HEK293 (cell line): ENCODE results near the gene HMGN4.

Source experiments
- KLF9 ChIP-seq: fragments of 450-650 bp; formaldehyde crosslinking; IDR thresholded peaks from 2 replicates; pipeline ENCODE4 v1.5.1; 2016; ENCODE audit warnings: missing biosample characterization, missing genetic modification characterization, low read depth
- ZFP41 ChIP-seq: fragments of 450-650 bp; formaldehyde crosslinking; IDR thresholded peaks from 2 replicates; pipeline ENCODE4 v1.5.1; 2016; ENCODE audit warnings: missing biosample characterization, missing genetic modification characterization, borderline replicate concordance

DNA sequence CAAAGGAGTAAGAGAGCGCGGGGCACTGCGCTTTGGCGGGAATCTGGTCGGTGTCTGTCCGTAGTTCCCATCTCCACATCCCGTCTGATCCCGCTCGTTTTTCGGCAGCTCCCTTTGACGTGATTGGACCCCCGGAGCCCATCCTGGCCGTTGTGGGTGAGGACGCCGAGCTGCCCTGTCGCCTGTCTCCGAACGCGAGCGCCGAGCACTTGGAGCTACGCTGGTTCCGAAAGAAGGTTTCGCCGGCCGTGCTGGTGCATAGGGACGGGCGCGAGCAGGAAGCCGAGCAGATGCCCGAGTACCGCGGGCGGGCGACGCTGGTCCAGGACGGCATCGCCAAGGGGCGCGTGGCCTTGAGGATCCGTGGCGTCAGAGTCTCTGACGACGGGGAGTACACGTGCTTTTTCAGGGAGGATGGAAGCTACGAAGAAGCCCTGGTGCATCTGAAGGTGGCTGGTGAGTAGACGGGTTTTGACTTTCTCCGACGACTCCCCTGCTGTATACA is 36.6 kb upstream of the HMGN4 start:
- TF ChIP-seq KLF9 (tag by site-specific recombination): no peak
- no peak for TF ChIP-seq ZFP41 (tag by site-specific recombination)
